ENCODE data around the gene C19orf25.
"Not testable (repeated sequence)": the region's sequence is repeated elsewhere in the genome, so short reads cannot be mapped to it uniquely, and the experiment has no call there.

Gene C19orf25

GRCh38 chr19:1478934-1479707 is at the start of gene C19orf25:
TSS of gene C19orf25 (minus strand) at chr19:1479215. CDS start at chr19:1478903, 312 bp downstream.
- DNase-seq (ENCODE audit: low read depth in 2 of 2): peak; percentile 84 to 89

GRCh38 chr19:1527650-1528309 is 48.8 kb upstream of the C19orf25 start:
- no peak for DNase-seq (ENCODE audit: low read depth in 2 of 2)

GRCh38 chr19:1526979-1527649 is 48.1 kb upstream of the C19orf25 start:
- no peak for DNase-seq (ENCODE audit: low read depth in 2 of 2)

GRCh38 chr19:1526066-1526778 is 47.2 kb upstream of the C19orf25 start:
- no peak for DNase-seq (ENCODE audit: low read depth in 2 of 2)

- no peak for DNase-seq (ENCODE audit: low read depth in 2 of 2)
These were observed 46.3 kb upstream of the C19orf25 start for GRCh38 chr19:1525343-1525742.

- DNase-seq (ENCODE audit: low read depth in 2 of 2): no peak
These were observed 45.9 kb upstream of the C19orf25 start for GRCh38 chr19:1524972-1525325.

GRCh38 chr19:1524287-1524971 is 45.4 kb upstream of the C19orf25 start:
- DNase-seq (ENCODE audit: low read depth in 2 of 2): no peak

GRCh38 chr19:1523412-1524286 is 44.6 kb upstream of the C19orf25 start, which contains the start of gene PLK5:
TSS of gene PLK5 (plus strand) at chr19:1524077. CDS start at chr19:1526997, 2,920 bp downstream.
- no peak for DNase-seq (ENCODE audit: low read depth in 2 of 2)

GRCh38 chr19:1522838-1523237 is 43.8 kb upstream of the C19orf25 start:
- no peak for DNase-seq (ENCODE audit: low read depth in 2 of 2)

GRCh38 chr19:1522061-1522460 is 43.0 kb upstream of the C19orf25 start:
- DNase-seq (ENCODE audit: low read depth in 2 of 2): no peak

- no peak for DNase-seq (ENCODE audit: low read depth in 2 of 2)
These were observed 42.6 kb upstream of the C19orf25 start for GRCh38 chr19:1521636-1522035.

- no peak for DNase-seq (ENCODE audit: low read depth in 2 of 2)
These were observed 41.3 kb upstream of the C19orf25 start for GRCh38 chr19:1520203-1520780.

GRCh38 chr19:1519802-1520201 is 40.8 kb upstream of the C19orf25 start:
- DNase-seq (ENCODE audit: low read depth in 2 of 2): not testable (repeated sequence)

- no peak for DNase-seq (ENCODE audit: low read depth in 2 of 2)
These were observed 39.5 kb upstream of the C19orf25 start for GRCh38 chr19:1518471-1518870.

- no peak for DNase-seq (ENCODE audit: low read depth in 2 of 2)
These were observed 37.4 kb upstream of the C19orf25 start for GRCh38 chr19:1516395-1516753.

- no peak for DNase-seq (ENCODE audit: low read depth in 2 of 2)
These were observed 36.1 kb upstream of the C19orf25 start for GRCh38 chr19:1514986-1515721.

- no peak for DNase-seq (ENCODE audit: low read depth in 2 of 2)
These were observed 35.3 kb upstream of the C19orf25 start for GRCh38 chr19:1514295-1514661.

- DNase-seq (ENCODE audit: low read depth in 2 of 2): peak; percentile 57 to 60
These were observed 34.7 kb upstream of the C19orf25 start for GRCh38 chr19:1513499-1514294.

Measured in activated CD4-positive, alpha-beta T cell treated with anti-CD3 and anti-CD28 coated beads for 24 hours (primary cell).